Osteocyte (in vitro differentiated cells): Measurements from ENCODE around the gene PSG3. TPM values are rescaled to one million over a fixed set of nuclear protein-coding genes. Genes with fewer than 3 reads are reported as not detected.

ENCODE experiments used
- total RNA-seq: library from RNA; stranded (reverse); gene quantifications from 2 replicates; pipeline ENCODE4 v1.2.1, GENCODE V29; 2021

The PSG3 gene
- total RNA-seq, 1 donor from 2014 or later, result not detected

Other genes starting within 250 kb of the PSG3 start
- not detected in 2 replicates for gene CEACAM1, start 212.0 kb downstream of the PSG3 start, total RNA-seq
- gene CEACAM8, start 145.6 kb downstream of the PSG3 start, total RNA-seq, result not detected in 2 replicates
- gene PSG8, start 25.2 kb upstream of the PSG3 start, total RNA-seq, result not detected in 2 replicates
- not detected in 2 replicates for gene PSG1, start 139.2 kb upstream of the PSG3 start, total RNA-seq
- gene PSG6, start 177.4 kb upstream of the PSG3 start, total RNA-seq, result not detected in 2 replicates
- gene PSG7, start 196.7 kb upstream of the PSG3 start, total RNA-seq, result not detected in 2 replicates